Tibial nerve (tissue), 4 donors: ENCODE measurements around the gene TMEM9.
"Not testable (repeated sequence)": the region's sequence is repeated elsewhere in the genome, so short reads cannot be mapped to it uniquely, and the experiment has no call there.

Experiments
- CTCF ChIP-seq, 5 experiments: fragments of 200-600 bp in 3 of 5; fragments of 450-650 bp in 2 of 5; sonication (generic) in 3 of 5; IDR thresholded peaks; one replicate each; pipeline ENCODE4 v1.5.1; 2016 to 2019; ENCODE audit warnings: antibody characterized with exemption in 5 of 5, mild to moderate bottlenecking in 3 of 5, moderate library complexity in 2 of 5
- EP300 ChIP-seq, 2 donors: sonication (generic); formaldehyde crosslinking; IDR thresholded peaks; one replicate each; pipeline ENCODE4 v1.6.1; 2017; ENCODE audit warnings: antibody characterized with exemption in 2 of 2, mild to moderate bottlenecking in 1 of 2
- POLR2A ChIP-seq, 2 donors: fragments of 450-650 bp; IDR thresholded peaks; one replicate each; pipeline ENCODE4 v1.6.1; 2017; ENCODE audit warnings: antibody characterized with exemption in 2 of 2, mild to moderate bottlenecking in 2 of 2, moderate library complexity in 2 of 2

DNA sequence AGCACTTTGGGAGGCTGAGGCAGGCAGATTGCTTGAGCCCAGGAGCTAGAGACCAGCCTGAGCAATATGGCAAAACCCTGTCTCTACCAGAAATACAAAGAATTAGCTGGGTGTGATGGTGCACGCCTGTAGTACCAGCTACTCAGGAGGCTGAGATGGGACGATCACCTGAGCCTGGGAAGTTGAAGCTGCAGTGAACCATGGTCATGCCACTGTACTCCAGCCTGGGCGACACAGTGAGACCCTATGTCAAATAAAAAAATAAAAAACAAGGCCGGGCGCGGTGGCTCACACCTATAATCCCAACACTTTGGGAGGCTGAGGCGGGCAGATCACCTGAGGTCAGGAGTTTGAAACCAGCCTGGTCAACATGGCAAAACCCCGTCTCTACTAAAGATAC lies 8.8 kb upstream of the TMEM9 start:
- TF ChIP-seq CTCF, EP300, POLR2A (IDR thresholded peaks at IDR 0.05): not testable (repeated sequence)
